CD4-positive, alpha-beta T cell treated with Interleukin-4 for 4 hours (primary cell): Measurements from ENCODE around the gene AOX1.
"Not testable (repeated sequence)": the region's sequence is repeated elsewhere in the genome, so short reads cannot be mapped to it uniquely, and the experiment has no call there.

Source experiments
- DNase-seq: peaks from one replicate; pipeline ENCODE4 v3.0.0-alpha.2; 2020

Gene AOX1

DNA sequence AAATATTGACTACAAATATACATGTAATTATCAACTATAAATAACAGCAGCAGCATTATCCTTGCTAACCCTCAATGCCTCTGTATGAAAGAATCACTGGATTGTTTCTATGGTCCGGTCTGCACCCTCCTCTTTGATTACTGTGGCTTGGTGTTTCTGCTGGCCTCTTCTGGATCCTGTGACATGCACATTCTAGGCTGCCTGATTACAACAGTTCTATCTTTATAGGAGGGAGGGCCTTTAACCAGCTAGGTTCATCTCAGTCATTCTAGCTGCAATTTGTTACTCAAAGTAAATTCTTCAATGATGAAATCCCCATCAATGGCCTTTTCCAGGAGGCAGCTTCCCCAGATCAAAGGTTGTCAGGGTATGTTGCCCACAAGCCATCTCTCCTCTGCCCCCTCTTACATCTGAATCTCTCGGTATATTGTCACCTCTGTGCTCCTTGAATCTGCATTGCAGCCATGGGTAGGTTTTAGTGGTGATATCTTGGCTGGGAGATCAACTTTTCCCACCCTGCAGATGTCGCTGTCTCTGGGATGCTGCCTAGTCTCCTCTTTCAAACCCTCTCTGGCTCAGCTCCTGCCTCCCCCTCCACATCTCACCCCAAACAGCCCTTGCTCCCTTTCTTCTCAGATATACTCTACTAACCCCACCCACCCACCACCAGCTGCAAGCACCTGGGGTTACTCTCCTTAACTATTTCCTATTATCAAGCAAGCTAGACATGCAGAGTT, 119.7 kb downstream of the AOX1 start:
- no peak for DNase-seq

DNA sequence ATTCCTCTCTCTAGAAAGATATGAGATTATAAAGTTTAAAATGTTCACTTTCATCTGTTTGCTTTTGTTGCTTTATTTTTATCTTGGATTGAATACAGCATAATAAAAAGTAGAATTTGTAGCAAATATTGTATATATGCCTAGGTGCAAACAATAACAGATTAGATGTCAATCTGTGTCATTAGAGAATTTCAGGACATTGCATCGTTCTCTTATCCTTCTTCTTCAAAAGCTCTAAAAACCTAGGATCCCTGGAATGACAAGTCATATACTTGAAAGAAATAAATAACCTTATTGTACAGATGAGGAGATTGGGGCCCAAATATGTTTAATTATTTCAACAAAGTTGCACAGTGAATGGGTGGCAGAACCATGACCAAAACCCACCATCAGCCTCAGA, 123.1 kb downstream of the AOX1 start:
- DNase-seq = no peak

DNA sequence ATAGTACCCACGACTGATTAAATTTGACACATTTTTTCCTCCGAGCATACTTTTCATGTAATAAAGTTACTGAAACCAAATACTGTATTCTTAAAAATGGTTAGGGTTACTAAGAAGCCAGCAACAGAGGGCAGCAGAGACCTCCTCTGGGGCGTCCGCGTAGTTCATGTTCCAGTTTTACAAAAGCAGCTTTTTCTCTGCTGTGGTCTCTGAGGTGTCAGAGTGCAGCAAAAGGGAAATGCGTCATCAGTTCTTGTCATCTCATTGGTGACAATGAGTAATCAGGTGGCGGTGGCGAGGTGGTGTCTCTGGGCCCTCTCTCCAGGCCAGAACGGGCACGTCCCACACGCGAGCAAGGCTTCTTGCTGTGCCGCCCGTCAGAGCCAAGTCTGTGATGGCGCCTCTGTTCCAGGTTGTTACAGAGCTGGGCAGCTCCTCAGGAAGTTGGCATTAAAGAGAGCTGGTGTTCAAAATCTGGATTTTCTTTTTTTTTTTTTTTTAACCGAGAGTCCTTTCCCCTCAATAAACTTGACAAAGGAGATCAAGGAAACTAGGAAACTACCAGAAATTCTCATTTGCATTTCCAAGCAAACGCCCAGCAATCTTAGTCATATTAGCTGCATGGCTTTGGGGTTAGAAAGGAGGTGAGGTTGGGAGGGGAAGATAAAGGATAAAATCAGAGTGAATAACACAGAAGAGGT, 127.3 kb downstream of the AOX1 start:
- peak; percentile 98 for DNase-seq

DNA sequence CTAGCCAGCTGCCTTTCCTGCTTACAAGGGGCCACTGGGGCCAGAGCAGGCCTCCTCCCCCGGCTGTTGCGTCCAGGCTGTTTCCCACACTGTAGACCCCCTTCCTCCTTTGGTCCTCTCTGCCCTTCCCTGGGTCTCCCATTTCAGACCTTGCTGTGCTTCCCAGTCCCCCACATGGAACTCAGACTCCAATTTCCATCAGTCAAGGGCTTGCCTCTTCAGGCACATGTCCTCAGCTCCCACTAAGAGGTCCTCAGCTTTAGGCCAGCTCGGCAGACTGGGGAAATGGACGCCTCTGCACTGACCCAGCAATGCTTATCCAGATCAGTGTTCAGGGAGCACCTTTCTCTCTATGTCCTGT, 127.9 kb downstream of the AOX1 start:
- DNase-seq = no peak

DNA sequence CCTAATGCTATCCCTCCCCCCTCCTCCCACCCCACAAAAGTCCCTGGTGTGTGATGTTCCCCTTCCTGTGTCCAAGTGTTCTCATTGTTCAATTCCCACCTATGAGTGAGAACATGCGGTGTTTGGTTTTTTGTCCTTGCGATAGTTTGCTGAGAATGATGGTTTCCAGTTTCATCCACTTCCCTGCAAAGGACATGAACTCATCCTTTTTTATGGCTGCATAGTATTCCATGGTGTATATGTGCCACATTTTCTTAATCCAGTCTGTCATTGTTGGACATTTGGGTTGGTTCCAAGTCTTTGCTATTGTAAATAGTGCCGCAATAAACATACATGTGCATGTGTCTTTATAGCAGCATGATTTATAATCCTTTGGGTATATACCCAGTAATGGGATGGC, 129.2 kb downstream of the AOX1 start:
- DNase-seq = not testable (repeated sequence)

DNA sequence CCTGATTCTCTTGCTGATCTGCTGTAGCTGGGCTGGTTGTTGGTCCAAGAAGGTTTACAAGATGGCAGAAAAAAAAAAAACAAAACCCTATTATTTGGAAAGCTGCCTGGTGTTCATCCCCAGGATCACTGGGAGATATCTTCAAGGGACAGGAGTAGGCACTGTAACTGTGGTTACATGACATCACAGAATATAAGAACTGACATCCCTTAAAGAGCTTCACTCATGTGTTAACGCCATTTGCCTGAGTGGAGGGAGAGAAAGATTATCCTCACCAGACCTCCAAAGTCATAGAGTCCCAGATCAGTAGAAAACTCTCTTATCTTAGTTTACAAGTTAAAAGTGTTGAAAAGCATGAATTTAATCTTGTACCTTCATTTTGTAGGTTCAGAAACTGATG, 130.6 kb downstream of the AOX1 start:
- no peak for DNase-seq
